Measurements from ENCODE around the gene CEACAM4. TPM values are rescaled to one million over a fixed set of nuclear protein-coding genes. Genes with fewer than 3 reads are reported as not detected.
"Not testable (repeated sequence)": the region's sequence is repeated elsewhere in the genome, so short reads cannot be mapped to it uniquely, and the experiment has no call there.

Gene CEACAM4
- total RNA-seq, 1 experiment from 2014 or later = not detected

DNA sequence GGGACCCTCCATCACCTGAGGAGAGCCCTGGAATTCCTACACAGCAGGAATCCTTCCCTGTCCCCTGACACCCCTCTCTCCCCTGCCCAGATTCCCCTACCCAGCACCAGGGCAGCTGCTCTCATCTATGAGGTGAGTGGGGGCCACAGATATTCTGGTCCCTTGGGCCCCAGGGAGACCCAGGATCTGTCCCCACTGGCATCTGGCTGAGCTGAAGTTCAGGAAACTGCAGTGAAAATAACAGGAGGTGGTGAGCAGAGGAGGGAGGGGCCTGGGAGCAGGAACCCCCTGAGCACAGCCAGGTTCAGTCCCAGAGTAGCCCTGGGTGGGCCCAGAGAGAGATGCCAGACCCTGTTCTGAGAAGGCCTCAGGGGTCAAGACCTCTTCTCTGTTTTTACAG, 40.8 kb downstream of the CEACAM4 start:
- Histone ChIP-seq H3K36me3 (ENCODE audit: insufficient read depth, low read length, poor library complexity, severe bottlenecking) (no peaks in the 10 kb centered on the region), H3K27me3 (replicated peaks; ENCODE audit: insufficient read depth, low read depth, low read length, poor library complexity) (no peaks in the 10 kb centered on the region), H3K9me3 (ENCODE audit: low read depth, low read length, poor library complexity, severe bottlenecking) (no peaks in the 10 kb centered on the region), H3K27ac (ENCODE audit: low read depth, low read length, poor library complexity, severe bottlenecking) (no peak overlapping the region), H3K4me1 (ENCODE audit: insufficient read depth, low read length, poor library complexity, severe bottlenecking) (no peaks in the 10 kb centered on the region), H3K4me3 (ENCODE audit: low read depth, low read length, poor library complexity, severe bottlenecking) (no peak overlapping the region)
- ChIA-PET CTCF (no interaction called here), POLR2A (ENCODE audit: low non-redundant PET) (no interaction called here)
- intact Hi-C loops (cut with micrococcal nuclease; ENCODE audit: unreplicated experiment) = no loop called here
- BruUV-seq (replicated peaks) = no TSS peak
- no peak for DNase-seq (ENCODE audit: low spot score)
- TF ChIP-seq, protein P1, sequence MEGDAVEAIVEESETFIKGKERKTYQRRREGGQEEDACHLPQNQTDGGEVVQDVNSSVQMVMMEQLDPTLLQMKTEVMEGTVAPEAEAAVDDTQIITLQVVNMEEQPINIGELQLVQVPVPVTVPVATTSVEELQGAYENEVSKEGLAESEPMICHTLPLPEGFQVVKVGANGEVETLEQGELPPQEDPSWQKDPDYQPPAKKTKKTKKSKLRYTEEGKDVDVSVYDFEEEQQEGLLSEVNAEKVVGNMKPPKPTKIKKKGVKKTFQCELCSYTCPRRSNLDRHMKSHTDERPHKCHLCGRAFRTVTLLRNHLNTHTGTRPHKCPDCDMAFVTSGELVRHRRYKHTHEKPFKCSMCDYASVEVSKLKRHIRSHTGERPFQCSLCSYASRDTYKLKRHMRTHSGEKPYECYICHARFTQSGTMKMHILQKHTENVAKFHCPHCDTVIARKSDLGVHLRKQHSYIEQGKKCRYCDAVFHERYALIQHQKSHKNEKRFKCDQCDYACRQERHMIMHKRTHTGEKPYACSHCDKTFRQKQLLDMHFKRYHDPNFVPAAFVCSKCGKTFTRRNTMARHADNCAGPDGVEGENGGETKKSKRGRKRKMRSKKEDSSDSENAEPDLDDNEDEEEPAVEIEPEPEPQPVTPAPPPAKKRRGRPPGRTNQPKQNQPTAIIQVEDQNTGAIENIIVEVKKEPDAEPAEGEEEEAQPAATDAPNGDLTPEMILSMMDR (conservative IDR thresholded peaks at IDR 0.05; ENCODE audit: low read depth, low read length) = no peak
- TF ChIP-seq EZH2 (IDR thresholded peaks at IDR 0.05; ENCODE audit: borderline replicate concordance, low read depth, low read length, poor library complexity, severe bottlenecking) = no peak

DNA sequence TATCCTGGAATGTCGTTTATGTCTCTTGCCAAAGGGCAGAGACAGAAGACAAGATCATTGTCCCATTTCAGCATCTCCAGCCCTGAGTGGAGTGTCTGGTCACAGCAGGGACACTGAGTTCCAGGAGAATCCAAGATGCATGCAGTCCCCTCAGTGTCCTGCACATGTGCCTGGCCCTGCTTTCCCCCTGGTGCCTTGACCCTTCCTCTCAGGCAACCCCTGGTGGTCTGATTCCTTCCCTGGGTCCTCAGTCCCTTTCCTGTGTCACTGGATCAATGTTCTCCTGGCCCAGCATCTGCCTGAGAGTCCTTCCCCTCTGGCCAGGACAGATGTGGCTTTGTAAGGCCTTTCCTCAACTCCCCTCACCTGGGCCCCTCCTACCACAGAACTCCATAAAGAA, 41.9 kb downstream of the CEACAM4 start:
- no peak for TF ChIP-seq EZH2 (IDR thresholded peaks at IDR 0.05; ENCODE audit: borderline replicate concordance, low read depth, low read length, poor library complexity, severe bottlenecking)
- TF ChIP-seq, protein P1 (conservative IDR thresholded peaks at IDR 0.05; ENCODE audit: low read depth, low read length) = no peak
- no peak overlapping the region for H3K4me3 ChIP-seq (ENCODE audit: low read depth, low read length, poor library complexity, severe bottlenecking)
- DNase-seq (ENCODE audit: low spot score) = no peak
- no peaks in the 10 kb centered on the region for H3K36me3 ChIP-seq (ENCODE audit: insufficient read depth, low read length, poor library complexity, severe bottlenecking)
- POLR2A ChIA-PET (ENCODE audit: low non-redundant PET) = no interaction called here
- BruUV-seq (replicated peaks) = no TSS peak
- H3K27ac ChIP-seq (ENCODE audit: low read depth, low read length, poor library complexity, severe bottlenecking) = no peak overlapping the region
- CTCF ChIA-PET = no interaction called here
- intact Hi-C loops (cut with micrococcal nuclease; ENCODE audit: unreplicated experiment) = no loop called here
- H3K4me1 ChIP-seq (ENCODE audit: insufficient read depth, low read length, poor library complexity, severe bottlenecking) = no peaks in the 10 kb centered on the region
- H3K9me3 ChIP-seq (ENCODE audit: low read depth, low read length, poor library complexity, severe bottlenecking) = no peaks in the 10 kb centered on the region
- no peaks in the 10 kb centered on the region for H3K27me3 ChIP-seq (replicated peaks; ENCODE audit: insufficient read depth, low read depth, low read length, poor library complexity)

DNA sequence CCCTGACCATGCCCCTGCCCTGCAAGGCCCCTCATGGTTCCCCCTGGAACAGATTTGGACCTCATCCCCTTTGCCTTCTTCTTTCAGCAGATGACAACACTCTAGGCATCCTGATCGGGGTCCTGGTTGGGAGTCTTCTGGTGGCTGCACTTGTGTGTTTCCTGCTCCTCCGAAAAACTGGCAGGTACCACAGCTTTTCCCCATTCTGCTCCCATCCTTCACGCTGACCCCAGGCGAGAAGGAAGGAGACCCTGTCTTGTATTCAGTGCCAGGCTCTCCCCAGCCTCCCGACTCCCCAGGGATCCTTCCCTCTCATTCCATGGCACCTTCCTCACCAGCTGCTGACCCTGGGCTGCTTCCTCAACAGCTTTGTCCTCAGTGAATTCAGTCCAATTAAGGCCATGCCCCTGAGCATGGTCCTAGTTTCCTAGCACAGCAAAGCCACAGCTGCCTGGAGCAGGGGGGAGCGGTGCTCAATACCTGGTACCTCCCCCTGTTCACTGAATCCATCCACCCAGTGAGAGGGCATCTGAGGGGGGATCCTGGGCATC, 42.5 kb downstream of the CEACAM4 start:
- H3K27me3 ChIP-seq (replicated peaks; ENCODE audit: insufficient read depth, low read depth, low read length, poor library complexity) = no peaks in the 10 kb centered on the region
- BruUV-seq (replicated peaks) = no TSS peak
- ChIA-PET CTCF (no interaction called here), POLR2A (ENCODE audit: low non-redundant PET) (no interaction called here)
- no peaks in the 10 kb centered on the region for H3K9me3 ChIP-seq (ENCODE audit: low read depth, low read length, poor library complexity, severe bottlenecking)
- TF ChIP-seq, protein P1 (conservative IDR thresholded peaks at IDR 0.05; ENCODE audit: low read depth, low read length) = no peak
- no peak for TF ChIP-seq EZH2 (IDR thresholded peaks at IDR 0.05; ENCODE audit: borderline replicate concordance, low read depth, low read length, poor library complexity, severe bottlenecking)
- H3K27ac ChIP-seq (ENCODE audit: low read depth, low read length, poor library complexity, severe bottlenecking) = no peak overlapping the region
- intact Hi-C loops (cut with micrococcal nuclease; ENCODE audit: unreplicated experiment) = no loop called here
- H3K4me1 ChIP-seq (ENCODE audit: insufficient read depth, low read length, poor library complexity, severe bottlenecking) = no peaks in the 10 kb centered on the region
- no peaks in the 10 kb centered on the region for H3K36me3 ChIP-seq (ENCODE audit: insufficient read depth, low read length, poor library complexity, severe bottlenecking)
- DNase-seq (ENCODE audit: low spot score) = no peak
- H3K4me3 ChIP-seq (ENCODE audit: low read depth, low read length, poor library complexity, severe bottlenecking) = no peak overlapping the region

DNA sequence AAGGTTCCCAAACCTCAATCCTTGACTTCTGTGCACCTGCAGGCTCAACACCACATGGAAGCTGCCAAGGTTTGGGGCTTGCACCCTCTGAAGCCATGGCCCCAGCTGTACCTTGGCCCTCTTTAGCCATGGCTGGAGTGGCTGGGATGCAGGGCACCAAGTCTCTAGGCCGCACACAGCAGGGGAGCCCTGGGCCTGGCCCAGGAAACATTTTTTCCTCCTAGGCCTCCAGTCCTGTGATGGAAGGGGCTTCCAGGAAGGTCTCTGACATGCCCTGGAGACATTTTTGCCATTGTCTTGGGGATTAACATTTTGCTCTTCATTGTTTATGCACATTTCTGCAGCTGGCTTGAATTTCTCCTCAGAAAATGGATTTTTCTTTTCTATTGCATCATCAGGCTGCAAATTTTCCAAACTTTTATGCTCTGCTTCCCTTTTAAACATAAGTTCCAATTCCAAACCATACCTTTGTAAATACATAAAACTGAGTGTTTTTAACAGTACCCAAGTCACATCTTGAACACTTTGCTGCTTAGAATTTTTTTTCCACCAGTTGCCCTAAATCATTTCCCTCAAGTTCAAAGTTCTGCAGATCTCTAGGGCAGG, 44.2 kb downstream of the CEACAM4 start:
- DNase-seq (ENCODE audit: low spot score); H3K27me3 ChIP-seq (replicated peaks; ENCODE audit: insufficient read depth, low read depth, low read length, poor library complexity); H3K4me3 ChIP-seq (ENCODE audit: low read depth, low read length, poor library complexity, severe bottlenecking); H3K4me1 ChIP-seq (ENCODE audit: insufficient read depth, low read length, poor library complexity, severe bottlenecking); intact Hi-C loops (cut with micrococcal nuclease; ENCODE audit: unreplicated experiment); POLR2A ChIA-PET (ENCODE audit: low non-redundant PET); H3K9me3 ChIP-seq (ENCODE audit: low read depth, low read length, poor library complexity, severe bottlenecking); H3K27ac ChIP-seq (ENCODE audit: low read depth, low read length, poor library complexity, severe bottlenecking); BruUV-seq (replicated peaks); H3K36me3 ChIP-seq (ENCODE audit: insufficient read depth, low read length, poor library complexity, severe bottlenecking); CTCF ChIA-PET: not testable (repeated sequence)

DNA sequence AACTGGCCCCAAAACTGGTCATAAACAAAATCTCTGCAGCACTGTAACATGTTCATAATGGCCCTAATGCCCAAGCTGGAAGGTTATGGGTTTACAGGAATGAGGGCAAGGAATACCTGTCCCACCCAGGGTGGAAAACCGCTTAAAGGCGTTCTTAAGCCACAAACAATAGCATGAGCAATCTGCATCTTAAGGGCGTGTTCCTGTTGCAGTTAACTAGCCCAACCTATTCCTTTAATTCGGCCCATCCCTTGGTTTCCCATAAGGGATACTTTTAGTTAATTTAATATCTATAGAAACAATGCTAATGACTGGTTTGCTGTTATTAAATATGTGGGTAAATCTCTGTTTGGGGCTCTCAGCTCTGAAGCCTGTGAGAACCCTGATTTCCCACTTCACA, 45.8 kb downstream of the CEACAM4 start:
- H3K27me3 ChIP-seq (replicated peaks; ENCODE audit: insufficient read depth, low read depth, low read length, poor library complexity); H3K4me1 ChIP-seq (ENCODE audit: insufficient read depth, low read length, poor library complexity, severe bottlenecking); BruUV-seq (replicated peaks); H3K9me3 ChIP-seq (ENCODE audit: low read depth, low read length, poor library complexity, severe bottlenecking); intact Hi-C loops (cut with micrococcal nuclease; ENCODE audit: unreplicated experiment); CTCF ChIA-PET; H3K36me3 ChIP-seq (ENCODE audit: insufficient read depth, low read length, poor library complexity, severe bottlenecking); H3K27ac ChIP-seq (ENCODE audit: low read depth, low read length, poor library complexity, severe bottlenecking); DNase-seq (ENCODE audit: low spot score); H3K4me3 ChIP-seq (ENCODE audit: low read depth, low read length, poor library complexity, severe bottlenecking); POLR2A ChIA-PET (ENCODE audit: low non-redundant PET): not testable (repeated sequence)
